IMR-90 (cell line): Measurements from ENCODE around the gene ACOX1. TPM values are rescaled to one million over a fixed set of nuclear protein-coding genes. Genes with fewer than 3 reads are reported as not detected.

Experiments
- ATAC-seq: fragments of 200-7000 bp; cut with Tn5 transposase; 2 replicates; pipeline ENCODE4 v1.9.1; 2020; ENCODE audit warnings: low read depth, mild to moderate bottlenecking, moderate library complexity
- BruUV-seq: library from RNA; stranded (reverse); fragments of 400-500 nt; replicated peaks from 2 replicates; lab custom pipeline; 2021; lab: Mats Ljungman, UMichigan
- CTCF ChIA-PET: fragments of 300-600 bp; formaldehyde crosslinking; extraction: SDS; loops from one replicate; lab custom pipeline; 2021; ENCODE audit warnings: antibody characterized with exemption; lab: Yijun Ruan, JAX
- POLR2A ChIA-PET: fragments of 300-600 bp; sonication (Branson Sonifier 250); formaldehyde crosslinking; loops from one replicate; lab custom pipeline; 2022; ENCODE audit warnings: antibody characterized with exemption; ENCODE audit not compliant: unreplicated experiment; lab: Charles Lee
- DNase-seq: peaks from one replicate; pipeline ENCODE4 v3.0.0; 2013
- H2AFZ ChIP-seq: replicated peaks from 2 replicates; pipeline ENCODE3; 2013; ENCODE audit warnings: low read length, mild to moderate bottlenecking; ENCODE audit not compliant: poor library complexity
- H2AK5ac ChIP-seq: 2 replicates; pipeline ENCODE4 v1.6.1; 2013; ENCODE audit warnings: low read depth, low read length, inconsistent platforms
- H2AK9ac ChIP-seq: replicated peaks from 2 replicates; pipeline ENCODE3; 2013; ENCODE audit warnings: mild to moderate bottlenecking, low read depth, low read length, moderate library complexity; ENCODE audit not compliant: poor library complexity
- H2BK120ac ChIP-seq: 2 replicates; pipeline ENCODE4 v1.6.1; 2013; ENCODE audit warnings: low read depth, low read length, inconsistent platforms
- H2BK15ac ChIP-seq: 3 replicates; pipeline ENCODE4 v1.6.1; 2013; ENCODE audit warnings: low read depth, low read length, inconsistent platforms
- H2BK20ac ChIP-seq: 2 replicates; pipeline ENCODE4 v1.6.1; 2013; ENCODE audit warnings: low read depth, mild to moderate bottlenecking, inconsistent platforms, low read length, moderate library complexity
- H2BK5ac ChIP-seq: 2 replicates; pipeline ENCODE4 v1.6.1; 2013; ENCODE audit warnings: mild to moderate bottlenecking, low read depth, low read length, inconsistent platforms; ENCODE audit not compliant: poor library complexity, severe bottlenecking
- H3K14ac ChIP-seq: replicated peaks from 2 replicates; pipeline ENCODE4 v1.6.1; 2013; ENCODE audit warnings: low read depth, low read length, inconsistent platforms
- H3K18ac ChIP-seq: 2 replicates; pipeline ENCODE4 v1.6.1; 2013; ENCODE audit warnings: low read depth, low read length, control low read depth
- H3K23ac ChIP-seq: 2 replicates; pipeline ENCODE4 v1.6.1; 2013; ENCODE audit warnings: low read depth, low read length, inconsistent platforms
- H3K27ac ChIP-seq: 2 replicates; pipeline ENCODE4 v1.5.1; 2013; ENCODE audit warnings: mild to moderate bottlenecking, control low read depth, low read length; ENCODE audit not compliant: insufficient read depth
- H3K27me3 ChIP-seq: 2 replicates; pipeline ENCODE4 v1.6.1; 2013; ENCODE audit warnings: low read length; ENCODE audit not compliant: control insufficient read depth, insufficient read depth
- H3K36me3 ChIP-seq: 2 replicates; pipeline ENCODE4 v1.6.1; 2013; ENCODE audit warnings: low read length, mixed read lengths; ENCODE audit not compliant: control insufficient read depth, insufficient read depth
- H3K4ac ChIP-seq: 2 replicates; pipeline ENCODE4 v1.6.1; 2013; ENCODE audit warnings: low read depth, low read length, inconsistent platforms
- H3K4me1 ChIP-seq: 2 replicates; pipeline ENCODE4 v1.6.1; 2013; ENCODE audit warnings: low read length, mixed read lengths; ENCODE audit not compliant: control insufficient read depth, insufficient read depth
- H3K4me2 ChIP-seq: 2 replicates; pipeline ENCODE4 v1.6.1; 2013; ENCODE audit warnings: low read depth, mild to moderate bottlenecking, control low read depth, low read length, moderate library complexity
- H3K4me3 ChIP-seq: 2 replicates; pipeline ENCODE4 v1.5.1; 2013; ENCODE audit warnings: low read depth, mild to moderate bottlenecking, control low read depth, low read length, moderate library complexity; ENCODE audit not compliant: insufficient read depth
- H3K56ac ChIP-seq: 2 replicates; pipeline ENCODE4 v1.6.1; 2013; ENCODE audit warnings: low read length, inconsistent platforms; ENCODE audit not compliant: insufficient read depth; ENCODE audit errors: extremely low read depth
- H3K79me1 ChIP-seq, 2 experiments: 2 replicates each; pipeline ENCODE4 v1.6.1; 2013; ENCODE audit warnings: low read length in 2 of 2, inconsistent platforms in 1 of 2, low read depth in 1 of 2
- H3K9ac ChIP-seq: 2 replicates; pipeline ENCODE4 v1.6.1; 2013; ENCODE audit warnings: low read depth, low read length, control low read depth
- H3K9me1 ChIP-seq: 2 replicates; pipeline ENCODE4 v1.6.1; 2013; ENCODE audit warnings: low read length, inconsistent platforms; ENCODE audit not compliant: insufficient read depth
- H3K9me3 ChIP-seq: 2 replicates; pipeline ENCODE4 v1.6.1; 2013; ENCODE audit warnings: low read length; ENCODE audit not compliant: control insufficient read depth, insufficient read depth
- H4K20me1 ChIP-seq: 2 replicates; pipeline ENCODE4 v1.6.1; 2013; ENCODE audit warnings: low read length, inconsistent platforms; ENCODE audit not compliant: insufficient read depth
- H4K5ac ChIP-seq: 2 replicates; pipeline ENCODE4 v1.6.1; 2013; ENCODE audit warnings: mild to moderate bottlenecking, low read depth, low read length, control low read depth
- H4K8ac ChIP-seq, 2 experiments: 2 replicates each; pipeline ENCODE4 v1.6.1; 2013; ENCODE audit warnings: low read depth in 2 of 2, low read length in 2 of 2, control low read depth in 1 of 2, inconsistent platforms in 1 of 2
- H4K91ac ChIP-seq: 2 replicates; pipeline ENCODE4 v1.6.1; 2013; ENCODE audit warnings: low read depth, low read length, inconsistent platforms; ENCODE audit not compliant: insufficient read depth
- CEBPB ChIP-seq: IDR thresholded peaks from 2 replicates; pipeline ENCODE4 v1.6.1; 2012; ENCODE audit warnings: low read depth, low read length, improper control_type of control experiment
- FOS ChIP-seq: fragments of 150-350 bp; IDR thresholded peaks from 2 replicates; pipeline ENCODE4 v1.6.1; 2016; ENCODE audit warnings: low read depth, low read length
- MAFK ChIP-seq: IDR thresholded peaks from 2 replicates; pipeline ENCODE4 v1.6.1; 2012; ENCODE audit warnings: low read depth, low read length, improper control_type of control experiment
- MXI1 ChIP-seq: IDR thresholded peaks from 2 replicates; pipeline ENCODE4 v1.6.1; 2012; ENCODE audit warnings: low read depth, mild to moderate bottlenecking, low read length, moderate library complexity, borderline replicate concordance
- RFX5 ChIP-seq: IDR thresholded peaks from 2 replicates; pipeline ENCODE4 v1.8.0; 2012; ENCODE audit warnings: low read depth, mild to moderate bottlenecking, low read length, moderate library complexity
- SMC3 ChIP-seq: fragments of 150-350 bp; IDR thresholded peaks from 2 replicates; pipeline ENCODE4 v1.6.1; 2016; ENCODE audit warnings: low read depth, mild to moderate bottlenecking, antibody characterized with exemption, low read length, moderate library complexity
- WGBS, 2 experiments: methylation state at CpG; one replicate each; pipeline versions ENCODE4 v1.1.5 to v1.1.7; 2013; ENCODE audit warnings: missing lambda C conversion rate in 2 of 2; ENCODE audit not compliant: insufficient read length in 1 of 2; ENCODE audit errors: extremely low coverage in 2 of 2; 5-methylcytosine and 5-hydroxymethylcytosine counted together
- dilution Hi-C: fragments of 300-500 bp; cut with HindIII; formaldehyde crosslinking; loops from one replicate; pipeline ENCODE4 v1.14.3; 2018; ENCODE audit warnings: low sequenced_read_pairs; ENCODE audit not compliant: unreplicated experiment
- in situ Hi-C: fragments of 300-500 bp; cut with MboI; formaldehyde crosslinking; loops from 3 replicates; pipeline ENCODE4 v1.14.3; 2019; ENCODE audit warnings: low sequenced_read_pairs, inconsistent platforms, mixed read lengths
- intact Hi-C: fragments of 100-400 bp; cut with micrococcal nuclease; formaldehyde crosslinking; loops from 2 replicates; pipeline ENCODE4 v1.10.0; 2022
- polyA plus RNA-seq, 3 experiments: library from polyadenylated mRNA; depleted of rRNA; stranded (reverse); fragments of >200 nt; gene quantifications; 2 replicates each; pipeline ENCODE4 v1.2.3, GENCODE V29; 2012; ENCODE audit warnings: low replicate concordance in 1 of 3
- total RNA-seq: library from RNA; depleted of rRNA; stranded (reverse); fragments of >200 nt; gene quantifications from 2 replicates; pipeline ENCODE4 v1.2.3, GENCODE V29; 2012

The ACOX1 gene
- total and polyA plus RNA-seq, 2 of the 4 experiments (the other 2 are of a cell fraction), result 16.1 to 94.8 TPM

GRCh38 chr17:75970626-75971025, 8.3 kb downstream of the ACOX1 start:
- DNase-seq (no peak), ATAC-seq (no peak)
- Histone ChIP-seq H3K14ac (no peak overlapping the region), H2BK15ac (no peak overlapping the region), H3K27me3 (no peaks in the 10 kb centered on the region), H4K20me1 (peaks cover 13% of the 10 kb centered on the region; the same call in 1 of the 2 replicates), H2AFZ (no peak overlapping the region), H3K4ac (no peak overlapping the region), H2AK9ac (no peak overlapping the region), H3K27ac (no peak overlapping the region), H3K79me1 (peaks cover 12 to 49% of the 10 kb centered on the region in 2 experiments), H3K9me3 (no peaks in the 10 kb centered on the region), H3K4me2 (no peak overlapping the region), H3K56ac (no peak overlapping the region), H3K18ac (no peak overlapping the region), H3K9ac (no peak overlapping the region), H4K8ac (no peak overlapping the region), H4K5ac (no peak overlapping the region), H4K91ac (no peak overlapping the region), H2BK20ac (no peak overlapping the region), H3K4me3 (no peak overlapping the region), H3K23ac (no peak overlapping the region), H3K4me1 (0 out of 2 replicates have a peak, but pooled peaks cover 1% of the 10 kb centered on the region), H2BK5ac (no peak overlapping the region), H3K36me3 (peaks cover 13% of the 10 kb centered on the region), H2BK120ac (no peak overlapping the region), H3K9me1 (no peaks in the 10 kb centered on the region), H2AK5ac (no peak overlapping the region)
- intact Hi-C loops, result no loop called here
- ChIA-PET POLR2A (interaction anchor here (0.6 kb wide), 1 partner anchor 10 kb away, joined by 4 read pairs; no protein-coding TSS in a partner anchor), CTCF (no interaction called here)
- WGBS, 2 experiments, result 87% methylated on average over 2 of the region's 7 CpGs; no CpG with 5 or more reads in 1 of the 2 experiments
- dilution Hi-C loops, result no loop called here
- in situ Hi-C loops, result no loop called here
- no peak for TF ChIP-seq MXI1
- TF ChIP-seq MAFK, result no peak
- no peak for TF ChIP-seq FOS
- no peak for TF ChIP-seq CEBPB
- TF ChIP-seq RFX5, result no peak
- no peak for TF ChIP-seq SMC3
- BruUV-seq, result no TSS peak
